Prostate gland (tissue), 2 donors: Measurements from ENCODE around the gene ILK. TPM values are rescaled to one million over a fixed set of nuclear protein-coding genes. Genes with fewer than 3 reads are reported as not detected.

Experiments
- DNase-seq: peaks from one replicate; pipeline ENCODE4 v3.0.0-alpha.2; 2019; ENCODE audit warnings: low spot score
- H3K27ac ChIP-seq, 2 donors: fragments of 200-600 bp; sonication (generic); 2 replicates each; pipeline ENCODE4 v1.5.1; 2017 to 2019
- H3K27me3 ChIP-seq: fragments of 200-600 bp; sonication (generic); replicated peaks from 2 replicates; pipeline ENCODE4 v1.5.1; 2019; ENCODE audit not compliant: insufficient read depth
- H3K36me3 ChIP-seq, 2 donors: fragments of 200-600 bp; sonication (generic); 1 replicate in 1 of 2; 2 replicates in 1 of 2; pipeline versions ENCODE4 v1.5.1 to v1.8.1; 2017 to 2019
- H3K4me1 ChIP-seq: fragments of 200-600 bp; sonication (generic); replicated peaks from 2 replicates; pipeline ENCODE4 v1.5.1; 2019
- H3K4me3 ChIP-seq, 2 donors: fragments of 200-600 bp; sonication (generic); 2 replicates each; pipeline ENCODE4 v1.5.1; 2017 to 2019
- H3K9me3 ChIP-seq: fragments of 200-600 bp; sonication (generic); 2 replicates; pipeline ENCODE4 v1.5.1; 2017
- POLR2A ChIP-seq: fragments of 450-650 bp; IDR thresholded peaks from one replicate; pipeline ENCODE4 v1.6.1; 2016; ENCODE audit warnings: antibody characterized with exemption, mild to moderate bottlenecking
- POLR2AphosphoS5 ChIP-seq: sonication (generic); formaldehyde crosslinking; IDR thresholded peaks from one replicate; pipeline ENCODE4 v1.6.1; 2017; ENCODE audit warnings: antibody characterized with exemption
- WGBS: methylation state at CpG from one replicate; pipeline ENCODE4 v1.1.5; 2018; 5-methylcytosine and 5-hydroxymethylcytosine counted together
- intact Hi-C: fragments of 100-400 bp; cut with DNase I; formaldehyde crosslinking; loops from one replicate; pipeline ENCODE4 v1.14.2; 2022
- total RNA-seq, 2 donors: library from RNA; depleted of rRNA; stranded (reverse); fragments of >200 nt; gene quantifications; one replicate each; pipeline ENCODE4 v1.1.0, GENCODE V29; 2016
- TF ChIP-seq, protein P1 (sequence below), 4 experiments: fragments of 200-600 bp in 2 of 4; fragments of 450-650 bp in 2 of 4; sonication (generic) in 2 of 4; IDR thresholded peaks; 1 replicate in 3 of 4; 2 replicates in 1 of 4; pipeline ENCODE4 v1.5.1; 2016 to 2019; ENCODE audit warnings: antibody characterized with exemption in 4 of 4, mild to moderate bottlenecking in 2 of 4, moderate library complexity in 2 of 4

The ILK gene
- total RNA-seq, 2 donors from 2014 or later, result 172 to 195 TPM

- DNase-seq, result no peak
- no peak for TF ChIP-seq POLR2A
- TF ChIP-seq, protein P1, sequence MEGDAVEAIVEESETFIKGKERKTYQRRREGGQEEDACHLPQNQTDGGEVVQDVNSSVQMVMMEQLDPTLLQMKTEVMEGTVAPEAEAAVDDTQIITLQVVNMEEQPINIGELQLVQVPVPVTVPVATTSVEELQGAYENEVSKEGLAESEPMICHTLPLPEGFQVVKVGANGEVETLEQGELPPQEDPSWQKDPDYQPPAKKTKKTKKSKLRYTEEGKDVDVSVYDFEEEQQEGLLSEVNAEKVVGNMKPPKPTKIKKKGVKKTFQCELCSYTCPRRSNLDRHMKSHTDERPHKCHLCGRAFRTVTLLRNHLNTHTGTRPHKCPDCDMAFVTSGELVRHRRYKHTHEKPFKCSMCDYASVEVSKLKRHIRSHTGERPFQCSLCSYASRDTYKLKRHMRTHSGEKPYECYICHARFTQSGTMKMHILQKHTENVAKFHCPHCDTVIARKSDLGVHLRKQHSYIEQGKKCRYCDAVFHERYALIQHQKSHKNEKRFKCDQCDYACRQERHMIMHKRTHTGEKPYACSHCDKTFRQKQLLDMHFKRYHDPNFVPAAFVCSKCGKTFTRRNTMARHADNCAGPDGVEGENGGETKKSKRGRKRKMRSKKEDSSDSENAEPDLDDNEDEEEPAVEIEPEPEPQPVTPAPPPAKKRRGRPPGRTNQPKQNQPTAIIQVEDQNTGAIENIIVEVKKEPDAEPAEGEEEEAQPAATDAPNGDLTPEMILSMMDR (IDR thresholded peaks at IDR 0.05), result no peak
- no peak for TF ChIP-seq POLR2AphosphoS5
- Histone ChIP-seq H3K4me3 (no peak overlapping the region), H3K4me1 (peaks cover 20% of the 10 kb centered on the region), H3K27ac (peak overlapping the region; percentile 93 to 95), H3K36me3 (peaks cover 5 to 32% of the 10 kb centered on the region in 2 donors), H3K9me3 (no peaks in the 10 kb centered on the region), H3K27me3 (no peaks in the 10 kb centered on the region)
- intact Hi-C loops, result no loop called here
Measured at GRCh38 chr11:6607190-6607795, 3.7 kb downstream of the ILK start.

GRCh38 chr11:6608011-6608410 is 4.4 kb downstream of the ILK start:
- Histone ChIP-seq H3K4me3 (no peak overlapping the region), H3K27me3 (no peaks in the 10 kb centered on the region), H3K36me3 (peaks cover 5 to 32% of the 10 kb centered on the region in 2 donors), H3K4me1 (peaks cover 17% of the 10 kb centered on the region), H3K27ac (peak overlapping the region; percentile 93 to 95), H3K9me3 (no peaks in the 10 kb centered on the region)
- intact Hi-C loops, result no loop called here
- DNase-seq, result no peak
- TF ChIP-seq POLR2A, result no peak
- TF ChIP-seq POLR2AphosphoS5, result no peak
- TF ChIP-seq, protein P1 (IDR thresholded peaks at IDR 0.05), result no peak
- 89% methylated on average over 9 of the region's 9 CpGs for WGBS

GRCh38 chr11:6608726-6609501 is 5.3 kb downstream of the ILK start:
- no peak for DNase-seq
- 72% methylated on average over 14 of the region's 14 CpGs for WGBS
- Histone ChIP-seq H3K27ac (peak overlapping the region; percentile 93 to 95), H3K4me1 (peaks cover 17% of the 10 kb centered on the region), H3K27me3 (no peaks in the 10 kb centered on the region), H3K36me3 (peaks cover 5 to 32% of the 10 kb centered on the region in 2 donors), H3K4me3 (no peak overlapping the region), H3K9me3 (no peaks in the 10 kb centered on the region)
- no peak for TF ChIP-seq POLR2A
- TF ChIP-seq, protein P1 (IDR thresholded peaks at IDR 0.05), result no peak
- TF ChIP-seq POLR2AphosphoS5, result peak; percentile 24
- intact Hi-C loops, result no loop called here

DNA sequence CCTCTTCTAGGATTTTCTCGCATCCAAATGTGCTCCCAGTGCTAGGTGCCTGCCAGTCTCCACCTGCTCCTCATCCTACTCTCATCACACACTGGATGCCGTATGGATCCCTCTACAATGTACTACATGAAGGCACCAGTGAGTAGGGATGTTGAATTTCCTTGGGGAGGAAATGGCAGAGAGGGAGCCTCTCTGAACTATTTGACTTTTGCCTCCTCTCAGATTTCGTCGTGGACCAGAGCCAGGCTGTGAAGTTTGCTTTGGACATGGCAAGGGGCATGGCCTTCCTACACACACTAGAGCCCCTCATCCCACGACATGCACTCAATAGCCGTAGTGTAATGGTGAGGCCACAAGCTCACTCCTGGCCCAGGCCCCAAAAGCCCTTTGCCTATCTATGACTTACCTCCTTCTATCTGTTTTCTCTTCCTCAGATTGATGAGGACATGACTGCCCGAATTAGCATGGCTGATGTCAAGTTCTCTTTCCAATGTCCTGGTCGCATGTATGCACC is 6.0 kb downstream of the ILK start:
- H3K4me3 ChIP-seq, result no peak overlapping the region
- WGBS, result 77% methylated on average over 8 of the region's 8 CpGs
- H3K36me3 ChIP-seq, result peaks cover 5 to 32% of the 10 kb centered on the region in 2 donors
- TF ChIP-seq POLR2AphosphoS5, result no peak
- TF ChIP-seq, protein P1 (IDR thresholded peaks at IDR 0.05), result no peak
- TF ChIP-seq POLR2A, result no peak
- intact Hi-C loops, result loop anchor here (5.0 kb wide), 1 partner anchor 73 kb away; the partner anchor contains the start of gene MRPL17
- no peaks in the 10 kb centered on the region for H3K9me3 ChIP-seq
- peak overlapping the region; percentile 93 to 95 for H3K27ac ChIP-seq
- no peaks in the 10 kb centered on the region for H3K27me3 ChIP-seq
- DNase-seq, result no peak
- peaks cover 17% of the 10 kb centered on the region for H3K4me1 ChIP-seq
